OCI-LY7 (cell line): ENCODE results near the gene FAM180B.

Experiments
- CTCF ChIP-seq: fragments of 200-600 bp; sonication (generic); conservative IDR thresholded peaks from 2 replicates; pipeline ENCODE4 v1.5.1; 2014; ENCODE audit warnings: mild to moderate bottlenecking, antibody characterized with exemption, low read length, moderate library complexity, mixed read lengths
- EZH2phosphoT487 ChIP-seq: fragments of 200-600 bp; sonication (generic); IDR thresholded peaks from 2 replicates; pipeline ENCODE4 v1.6.1; 2018; ENCODE audit warnings: low read depth, borderline replicate concordance, mild to moderate bottlenecking, mixed run types, antibody characterized with exemption, low read length, moderate library complexity, mixed read lengths

- TF ChIP-seq EZH2phosphoT487 (no peak), CTCF (no peak)
Measured at GRCh38 chr11:47589977-47590861, 3.7 kb downstream of the FAM180B start.
